Smooth muscle cell (in vitro differentiated cells): ENCODE measurements around the gene CFAP97. TPM values are rescaled to one million over a fixed set of nuclear protein-coding genes. Genes with fewer than 3 reads are reported as not detected.
A peak's percentile ranks its signal among the peaks of the same experiment; 100 is the strongest.
"Not testable (repeated sequence)": the region's sequence is repeated elsewhere in the genome, so short reads cannot be mapped to it uniquely, and the experiment has no call there.

Experiments
- DNase-seq: peaks from one replicate; lab custom pipeline; 2025; ENCODE audit not compliant: unreplicated experiment; lab: John Stamatoyannopoulos, UW
- H2AFZ ChIP-seq: fragments of 200-600 bp; sonication (generic); 2 replicates; pipeline ENCODE4 v1.6.0; 2016; ENCODE audit warnings: antibody characterized with exemption, low read depth, mild to moderate bottlenecking
- H3F3A ChIP-seq: fragments of 200-600 bp; sonication (generic); 2 replicates; pipeline ENCODE4 v1.6.0; 2017; ENCODE audit warnings: antibody characterized with exemption, low read depth
- H3K27ac ChIP-seq: fragments of 200-600 bp; sonication (generic); 2 replicates; pipeline ENCODE4 v1.5.1; 2016; ENCODE audit warnings: low read depth, mild to moderate bottlenecking
- H3K27me3 ChIP-seq: fragments of 200-600 bp; sonication (generic); 2 replicates; pipeline ENCODE4 v1.6.1; 2016; ENCODE audit warnings: low read depth, mild to moderate bottlenecking
- H3K36me3 ChIP-seq: fragments of 200-600 bp; sonication (generic); 2 replicates; pipeline ENCODE4 v1.5.1; 2016; ENCODE audit warnings: low read depth
- H3K4me1 ChIP-seq: fragments of 200-600 bp; sonication (generic); 2 replicates; pipeline ENCODE4 v1.5.1; 2016; ENCODE audit warnings: low read depth
- H3K4me2 ChIP-seq: fragments of 200-600 bp; sonication (generic); 2 replicates; pipeline ENCODE4 v1.6.0; 2016; ENCODE audit warnings: mild to moderate bottlenecking
- H3K4me3 ChIP-seq: fragments of 200-600 bp; sonication (generic); 2 replicates; pipeline ENCODE4 v1.5.1; 2016; ENCODE audit warnings: mild to moderate bottlenecking
- H3K79me2 ChIP-seq: fragments of 200-600 bp; sonication (generic); 2 replicates; pipeline ENCODE4 v1.6.0; 2016; ENCODE audit warnings: low read depth, mild to moderate bottlenecking
- H3K9ac ChIP-seq: fragments of 200-600 bp; sonication (generic); 2 replicates; pipeline ENCODE4 v1.6.0; 2016; ENCODE audit warnings: low read depth
- H3K9me3 ChIP-seq: fragments of 200-600 bp; sonication (generic); replicated peaks from 2 replicates; pipeline ENCODE4 v1.5.1; 2016; ENCODE audit warnings: low read depth
- H4K20me1 ChIP-seq: fragments of 200-600 bp; sonication (generic); 2 replicates; pipeline ENCODE4 v1.6.0; 2016; ENCODE audit warnings: low read depth
- CTCF ChIP-seq: fragments of 200-600 bp; sonication (generic); IDR thresholded peaks from 2 replicates; pipeline ENCODE4 v1.5.1; 2017; ENCODE audit warnings: borderline replicate concordance, mild to moderate bottlenecking, antibody characterized with exemption; ENCODE audit not compliant: insufficient read depth, poor library complexity, severe bottlenecking
- WGBS: methylation state at CpG from one replicate; pipeline ENCODE4 v1.1.7; 2016; ENCODE audit warnings: low lambda C conversion rate; 5-methylcytosine and 5-hydroxymethylcytosine counted together
- polyA plus RNA-seq: library from polyadenylated mRNA; unstranded; fragments of >200 nt; fragmentation: Nextera tagmentation; extraction: Ambion mirVana; gene quantifications from 2 replicates; pipeline ENCODE4 v1.2.1, GENCODE V29; 2016
- total RNA-seq: library from RNA; depleted of rRNA; stranded (reverse); fragments of >200 nt; gene quantifications from 2 replicates; pipeline ENCODE4 v1.2.3, GENCODE V29; 2014

CFAP97 gene
- total and polyA plus RNA-seq, 2 experiments from 2014 or later: 11.4 to 19.0 TPM

GRCh38 chr4:185242749-185243533 lies 39.1 kb upstream of the CFAP97 start:
- H3K4me1 ChIP-seq: no peaks in the 10 kb centered on the region
- no peaks in the 10 kb centered on the region for H3F3A ChIP-seq
- H3K4me2 ChIP-seq: no peak overlapping the region
- no peak overlapping the region for H3K27ac ChIP-seq
- no peak for DNase-seq
- peaks cover 12% of the 10 kb centered on the region for H4K20me1 ChIP-seq
- H3K9ac ChIP-seq: no peak overlapping the region
- H3K79me2 ChIP-seq: peaks cover 54% of the 10 kb centered on the region
- no peak overlapping the region for H3K4me3 ChIP-seq
- H3K36me3 ChIP-seq: no peaks in the 10 kb centered on the region
- no peak for TF ChIP-seq CTCF
- no peak overlapping the region for H2AFZ ChIP-seq
- 97% methylated on average over 6 of the region's 6 CpGs for WGBS
- H3K9me3 ChIP-seq: no peaks in the 10 kb centered on the region
- H3K27me3 ChIP-seq: no peaks in the 10 kb centered on the region

DNA sequence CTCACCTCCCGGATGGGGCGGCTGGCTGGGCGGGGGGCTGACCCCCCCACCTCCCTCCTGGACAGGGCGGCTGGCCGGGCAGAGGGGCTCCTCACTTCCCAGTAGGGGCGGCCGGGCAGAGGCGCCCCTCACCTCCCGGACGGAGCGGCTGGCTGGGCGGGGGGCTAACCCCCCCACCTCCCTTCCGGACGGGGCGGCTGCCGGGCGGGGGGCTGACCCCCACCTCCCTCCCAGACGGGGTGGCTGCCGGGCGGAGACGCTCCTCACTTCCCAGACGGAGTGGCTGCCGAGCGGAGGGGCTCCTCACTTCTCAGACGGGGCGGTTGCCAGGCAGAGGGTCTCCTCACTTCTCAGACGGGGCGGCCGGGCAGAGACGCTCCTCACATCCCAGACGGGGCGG lies 36.7 kb upstream of the CFAP97 start:
- H3K4me2 ChIP-seq, H3K27ac ChIP-seq, H3K27me3 ChIP-seq, H2AFZ ChIP-seq, H3K9me3 ChIP-seq, H3K4me1 ChIP-seq, H3K36me3 ChIP-seq, H3K9ac ChIP-seq, DNase-seq, H3F3A ChIP-seq, H3K4me3 ChIP-seq: not testable (repeated sequence)
- peaks cover 53% of the 10 kb centered on the region for H3K79me2 ChIP-seq
- no CpG with 5 or more reads among the region's 32 CpGs for WGBS
- peaks cover 20% of the 10 kb centered on the region for H4K20me1 ChIP-seq

DNA sequence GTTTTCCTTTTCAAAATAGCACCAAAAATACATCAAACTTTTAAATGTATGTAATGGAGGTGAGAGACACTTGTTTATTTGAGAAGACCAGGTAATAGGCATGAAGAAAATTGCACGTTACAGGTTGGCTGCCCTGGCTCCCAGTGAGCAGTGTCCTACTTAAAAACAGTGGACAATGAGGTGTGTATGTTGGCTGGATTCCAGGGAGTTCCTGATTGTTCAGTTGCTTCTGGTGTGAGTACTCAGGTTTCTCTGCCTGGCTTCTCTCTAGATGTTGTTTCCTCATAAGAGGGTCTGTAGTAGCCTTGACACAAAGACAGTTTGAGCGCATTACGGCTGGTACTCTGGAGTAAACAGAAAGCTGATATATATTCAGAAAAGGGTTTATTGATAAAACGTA lies 35.0 kb upstream of the CFAP97 start:
- no peak overlapping the region for H3K4me3 ChIP-seq
- H3K27me3 ChIP-seq: no peaks in the 10 kb centered on the region
- H3K4me1 ChIP-seq: no peaks in the 10 kb centered on the region
- 96% methylated on average over 4 of the region's 4 CpGs for WGBS
- H3K27ac ChIP-seq: peak overlapping the region; percentile 56
- H3K9ac ChIP-seq: no peak overlapping the region
- H4K20me1 ChIP-seq: peaks cover 17% of the 10 kb centered on the region
- TF ChIP-seq CTCF: no peak
- peaks cover 51% of the 10 kb centered on the region for H3K79me2 ChIP-seq
- H2AFZ ChIP-seq: no peak overlapping the region
- no peak for DNase-seq
- no peaks in the 10 kb centered on the region for H3F3A ChIP-seq
- no peaks in the 10 kb centered on the region for H3K9me3 ChIP-seq
- H3K4me2 ChIP-seq: no peak overlapping the region
- no peaks in the 10 kb centered on the region for H3K36me3 ChIP-seq

DNA sequence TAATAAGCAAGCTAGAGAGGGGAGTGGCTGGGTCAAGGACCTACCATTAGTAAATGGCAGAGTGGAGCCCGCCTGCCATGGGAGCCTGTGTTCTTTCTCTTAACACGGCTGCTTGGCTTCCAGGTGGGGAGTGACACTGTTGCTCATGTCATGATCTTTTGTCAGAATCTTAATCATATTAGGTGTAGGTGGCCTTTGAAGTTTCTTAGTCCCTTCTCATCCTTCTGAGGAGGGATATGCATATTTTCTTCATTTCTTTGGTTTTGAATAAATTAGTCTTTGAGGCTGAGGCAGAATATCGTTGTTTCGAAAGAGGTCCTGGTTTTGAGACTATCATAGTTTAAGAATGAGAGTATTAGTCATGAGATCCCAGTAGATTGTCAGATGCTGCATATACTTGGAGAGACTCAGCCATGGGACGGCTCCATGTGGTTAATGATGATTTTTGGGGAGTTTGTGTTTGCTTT lies 34.4 kb upstream of the CFAP97 start:
- no peaks in the 10 kb centered on the region for H3K27me3 ChIP-seq
- 76% methylated on average over 5 of the region's 5 CpGs for WGBS
- H3K4me3 ChIP-seq: no peak overlapping the region
- no peaks in the 10 kb centered on the region for H3F3A ChIP-seq
- H3K4me2 ChIP-seq: no peak overlapping the region
- H3K4me1 ChIP-seq: no peaks in the 10 kb centered on the region
- H3K27ac ChIP-seq: peak overlapping the region; percentile 56
- H3K36me3 ChIP-seq: no peaks in the 10 kb centered on the region
- no peak for TF ChIP-seq CTCF
- peaks cover 50% of the 10 kb centered on the region for H3K79me2 ChIP-seq
- no peak overlapping the region for H2AFZ ChIP-seq
- no peak for DNase-seq
- peaks cover 18% of the 10 kb centered on the region for H4K20me1 ChIP-seq
- H3K9me3 ChIP-seq: no peaks in the 10 kb centered on the region
- H3K9ac ChIP-seq: no peak overlapping the region
